Measurements from ENCODE around the gene BEST1. TPM values are rescaled to one million over a fixed set of nuclear protein-coding genes. Genes with fewer than 3 reads are reported as not detected.
"Not testable (repeated sequence)": the region's sequence is repeated elsewhere in the genome, so short reads cannot be mapped to it uniquely, and the experiment has no call there.

The BEST1 gene
- total RNA-seq, 8 experiments from 2014 or later = 2.5 to 10.7 (median 5.5) TPM

GRCh38 chr11:61940466-61940865, 9.7 kb upstream of the BEST1 start:
- in situ Hi-C loops (cut with MboI; ENCODE audit: low pct_unique_long_range_greater_than_20kb in 2 of 9, low sequenced_read_pairs in 9 of 9, unreplicated experiment in 9 of 9) = loop anchor here in 1 of 9 experiments (10.0 kb wide), 1 partner anchor 46 kb away; the partner anchor contains the start of gene FADS3
- Histone ChIP-seq H3K4me3 (no peak overlapping the region), H3K27ac (no peak overlapping the region), H3K4me1 (replicated peaks in 1 of 2) (no peaks in the 10 kb centered on the region)
- 44 to 100% (median 90%) methylated on average over 2 to 8 of the region's 10 CpGs for WGBS, 10 experiments
- ATAC-seq (replicated peaks in 6 of 8) = no peak

- Histone ChIP-seq H3K4me3 (no peak overlapping the region), H3K27ac (no peak overlapping the region), H3K4me1 (replicated peaks in 1 of 2) (peaks cover 24% of the 10 kb centered on the region in 2 donors)
- in situ Hi-C loops (cut with MboI; ENCODE audit: low pct_unique_long_range_greater_than_20kb in 2 of 9, low sequenced_read_pairs in 9 of 9, unreplicated experiment in 9 of 9) = loop anchor here in 2 of 9 experiments (5.0 to 10.0 kb wide), 2 partner anchors 48 to 50 kb away; partner anchors contain the start of gene FADS3 (in 1 of the 2)
- WGBS, 10 experiments = 76 to 91% (median 83%) methylated on average over 2 to 12 of the region's 13 CpGs; no CpG with 5 or more reads in 5 of the 10 experiments
- no peak for ATAC-seq (replicated peaks in 6 of 8)
These were observed 5.0 kb upstream of the BEST1 start for GRCh38 chr11:61945191-61945590.

GRCh38 chr11:61946894-61947293, 3.3 kb upstream of the BEST1 start:
- in situ Hi-C loops (cut with MboI; ENCODE audit: low pct_unique_long_range_greater_than_20kb in 2 of 9, low sequenced_read_pairs in 9 of 9, unreplicated experiment in 9 of 9) = loop anchor here in 2 of 9 experiments (5.0 to 10.0 kb wide), 2 partner anchors 50 to 52 kb away; partner anchors contain the start of gene FADS3 (in 1 of the 2)
- H3K27ac ChIP-seq = no peak overlapping the region

DNA sequence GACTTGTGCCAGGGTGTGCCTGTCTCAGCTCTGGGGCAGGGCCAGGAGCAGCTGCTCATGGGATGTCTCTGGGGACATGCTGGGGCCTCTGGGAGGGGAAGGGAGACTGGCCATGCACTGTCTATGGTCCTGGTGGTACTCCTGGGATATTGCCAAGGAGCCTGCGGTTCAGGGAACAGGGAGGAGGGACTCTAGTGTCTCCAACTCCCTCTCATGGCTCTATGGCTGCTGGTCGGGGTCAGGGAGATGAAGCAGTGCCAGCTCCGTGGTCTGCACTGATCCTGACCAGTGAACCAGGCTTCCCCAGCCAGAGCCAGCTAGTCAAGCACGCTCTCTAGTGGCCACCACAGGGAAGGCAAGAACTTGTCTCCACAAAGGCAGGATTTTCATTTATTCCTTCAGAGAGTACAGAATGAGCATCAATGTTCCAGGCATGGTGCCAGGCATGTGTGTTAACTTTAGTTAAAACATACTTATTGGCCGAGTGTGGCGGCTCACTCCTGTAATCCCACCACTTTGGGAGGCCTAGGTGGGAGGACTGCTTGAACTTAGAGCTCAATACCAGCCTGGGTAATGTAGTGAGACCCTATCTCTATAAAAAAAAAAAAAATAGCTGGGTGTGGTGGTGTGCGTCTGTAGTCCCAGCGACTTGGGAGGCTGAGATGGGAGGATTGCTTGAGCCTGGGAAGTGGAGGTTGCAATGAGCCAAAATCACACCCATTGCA, 2.5 kb upstream of the BEST1 start:
- ATAC-seq (replicated peaks in 6 of 8) = peak; percentile 27 to 78 (median 45)
- in situ Hi-C loops (cut with MboI; ENCODE audit: low pct_unique_long_range_greater_than_20kb in 2 of 9, low sequenced_read_pairs in 9 of 9, unreplicated experiment in 9 of 9) = loop anchor here in 2 of 9 experiments (5.0 to 10.0 kb wide), 2 partner anchors 50 to 53 kb away; partner anchors contain the start of gene FADS3 (in 1 of the 2)
- WGBS, 10 experiments = 0 to 60% (median 1%) methylated on average over 1 to 8 of the region's 8 CpGs; no CpG with 5 or more reads in 2 of the 10 experiments
- Histone ChIP-seq H3K27ac (peak overlapping the region in 1 of 2 donors; percentile 52), H3K4me1 (replicated peaks in 1 of 2) (peaks cover 39 to 41% of the 10 kb centered on the region in 2 donors), H3K4me3 (no peak overlapping the region)

More at GRCh38 chr11:61946894-61947293, 3.3 kb upstream of the BEST1 start:
- Histone ChIP-seq H3K4me3 (no peak overlapping the region), H3K4me1 (replicated peaks in 1 of 2) (peaks cover 39 to 41% of the 10 kb centered on the region in 2 donors)
- 58 to 100% (median 100%) methylated on average over 1 to 4 of the region's 5 CpGs; no CpG with 5 or more reads in 1 of the 10 experiments for WGBS, 10 experiments
- ATAC-seq (replicated peaks in 6 of 8) = no peak

GRCh38 chr11:61948505-61948904, 1.6 kb upstream of the BEST1 start:
- Histone ChIP-seq H3K4me3 (no peak overlapping the region), H3K27ac (peak overlapping the region; percentile 97 to 99), H3K4me1 (replicated peaks in 1 of 2) (peaks cover 39 to 41% of the 10 kb centered on the region in 2 donors)
- no peak for ATAC-seq (replicated peaks in 6 of 8)
- in situ Hi-C loops (cut with MboI; ENCODE audit: low pct_unique_long_range_greater_than_20kb in 2 of 9, low sequenced_read_pairs in 9 of 9, unreplicated experiment in 9 of 9) = loop anchor here in 2 of 9 experiments (5.0 to 10.0 kb wide), 2 partner anchors 51 to 54 kb away; partner anchors contain the start of gene FADS3 (in 1 of the 2)
- 14 to 100% (median 89%) methylated on average over 1 to 5 of the region's 7 CpGs; no CpG with 5 or more reads in 2 of the 10 experiments for WGBS, 10 experiments

- peak overlapping the region; percentile 97 to 99 for H3K27ac ChIP-seq
- in situ Hi-C loops (cut with MboI; ENCODE audit: low pct_unique_long_range_greater_than_20kb in 2 of 9, low sequenced_read_pairs in 9 of 9, unreplicated experiment in 9 of 9) = loop anchor here in 2 of 9 experiments (5.0 to 25.0 kb wide), 3 partner anchors 52 to 113 kb away; partner anchors contain the start of gene FADS3 (in 1 of the 2)
- WGBS, 10 experiments = 0 to 83% (median 20%) methylated on average over 1 to 7 of the region's 9 CpGs; no CpG with 5 or more reads in 3 of the 10 experiments
These were observed 749 bp upstream of the BEST1 start for GRCh38 chr11:61949169-61950034.

DNA sequence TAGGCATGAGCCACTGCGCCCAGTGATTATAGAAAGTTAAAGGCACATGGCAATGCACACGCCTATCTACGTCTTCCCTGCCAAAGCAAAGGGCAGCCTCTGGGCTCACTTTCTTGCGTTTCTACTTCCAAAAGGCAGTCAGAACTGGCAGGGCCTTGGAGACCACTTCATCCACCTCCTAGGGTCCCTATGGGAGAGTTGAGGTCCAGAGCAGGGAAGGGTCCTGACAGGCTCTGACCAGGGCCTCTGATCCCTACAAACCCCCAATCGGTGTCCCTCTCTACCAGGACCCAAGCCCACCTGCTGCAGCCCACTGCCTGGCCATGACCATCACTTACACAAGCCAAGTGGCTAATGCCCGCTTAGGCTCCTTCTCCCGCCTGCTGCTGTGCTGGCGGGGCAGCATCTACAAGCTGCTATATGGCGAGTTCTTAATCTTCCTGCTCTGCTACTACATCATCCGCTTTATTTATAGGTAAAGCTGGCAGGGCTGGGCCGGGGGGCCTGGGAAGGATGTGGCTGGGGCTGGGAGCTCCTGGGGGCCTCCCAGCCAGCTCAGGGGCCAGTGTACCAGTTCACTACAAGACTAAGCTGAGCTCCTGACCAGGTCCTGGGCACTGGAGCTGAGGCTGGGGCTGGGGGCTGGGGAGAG, 1.5 kb downstream of the BEST1 start:
- in situ Hi-C loops (cut with MboI; ENCODE audit: low pct_unique_long_range_greater_than_20kb in 2 of 9, low sequenced_read_pairs in 9 of 9, unreplicated experiment in 9 of 9) = loop anchor here in 1 of 9 experiments (25.0 kb wide), 1 partner anchor 111 kb away; no protein-coding TSS in a partner anchor
- Histone ChIP-seq H3K27ac (no peak overlapping the region), H3K4me1 (replicated peaks in 1 of 2) (peaks cover 52 to 53% of the 10 kb centered on the region in 2 donors), H3K4me3 (no peak overlapping the region)
- 80 to 100% (median 95%) methylated on average over 2 to 4 of the region's 11 CpGs; no CpG with 5 or more reads in 6 of the 10 experiments for whole genome bisulfite sequencing, 10 experiments
- ATAC-seq (replicated peaks in 6 of 8) = no peak

More at GRCh38 chr11:61949169-61950034, 749 bp upstream of the BEST1 start:
- H3K4me1 ChIP-seq (replicated peaks in 1 of 2) = peaks cover 39 to 44% of the 10 kb centered on the region in 2 donors
- ATAC-seq (replicated peaks in 6 of 8) = peak; percentile 79 to 95 (median 93)
- H3K4me3 ChIP-seq = peak overlapping the region in 2 of 5 donors; percentile 3

DNA sequence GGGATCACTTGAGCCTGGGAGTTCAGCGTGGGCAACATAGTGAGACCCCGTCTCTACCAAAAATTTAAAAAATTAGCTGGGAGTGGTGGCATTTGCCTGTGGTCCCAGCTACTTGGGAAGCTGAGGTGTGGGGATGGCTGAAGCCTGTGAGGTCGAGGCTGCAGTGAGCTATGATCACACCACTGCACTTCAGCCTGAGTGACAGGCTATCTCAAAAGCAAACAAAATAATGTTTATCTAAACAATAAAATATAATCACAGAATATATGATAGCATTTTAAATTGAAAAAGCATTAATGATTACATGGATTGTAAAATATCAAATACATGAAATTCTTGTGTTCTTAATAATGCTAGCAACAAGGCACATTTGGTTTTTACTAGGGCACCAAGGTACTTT, 2.7 kb downstream of the BEST1 start:
- WGBS, 10 experiments = 17 to 100% (median 81%) methylated on average over 1 to 3 of the region's 3 CpGs; no CpG with 5 or more reads in 4 of the 10 experiments
- Histone ChIP-seq H3K4me3 (no peak overlapping the region), H3K27ac (no peak overlapping the region), H3K4me1 (replicated peaks in 1 of 2) (peaks cover 46 to 47% of the 10 kb centered on the region in 2 donors)
- in situ Hi-C loops (cut with MboI; ENCODE audit: low pct_unique_long_range_greater_than_20kb in 2 of 9, low sequenced_read_pairs in 9 of 9, unreplicated experiment in 9 of 9) = loop anchor here in 1 of 9 experiments (25.0 kb wide), 1 partner anchor 109 kb away; no protein-coding TSS in a partner anchor
- ATAC-seq (replicated peaks in 6 of 8) = no peak

DNA sequence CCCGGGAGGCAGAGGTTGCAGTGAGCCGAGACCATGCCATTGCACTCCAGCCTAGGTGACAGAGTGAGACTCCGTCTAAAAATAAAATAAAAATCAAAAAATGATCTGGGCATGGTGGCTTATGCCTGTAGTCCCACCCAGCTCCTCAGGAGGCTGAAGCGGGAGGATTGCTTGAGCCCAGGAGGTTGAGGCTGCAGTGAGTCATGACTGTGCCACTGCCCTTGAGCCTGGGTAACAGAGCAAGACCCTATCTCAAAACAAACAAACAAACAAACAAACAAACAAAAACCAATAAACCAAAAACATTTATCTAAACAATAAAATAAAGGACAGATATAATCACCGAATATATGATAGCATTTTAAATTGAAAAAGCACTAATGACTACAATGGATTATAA, 3.5 kb downstream of the BEST1 start:
- peaks cover 41 to 43% of the 10 kb centered on the region in 2 donors for H3K4me1 ChIP-seq (replicated peaks in 1 of 2)
- ATAC-seq (replicated peaks in 6 of 8); H3K27ac ChIP-seq; H3K4me3 ChIP-seq: not testable (repeated sequence)
- 89 to 100% (median 97%) methylated on average over 1 to 5 of the region's 5 CpGs; no CpG with 5 or more reads in 1 of the 10 experiments for WGBS, 10 experiments
- in situ Hi-C loops (cut with MboI; ENCODE audit: low pct_unique_long_range_greater_than_20kb in 2 of 9, low sequenced_read_pairs in 9 of 9, unreplicated experiment in 9 of 9) = loop anchor here in 1 of 9 experiments (25.0 kb wide), 1 partner anchor 109 kb away; no protein-coding TSS in a partner anchor

DNA sequence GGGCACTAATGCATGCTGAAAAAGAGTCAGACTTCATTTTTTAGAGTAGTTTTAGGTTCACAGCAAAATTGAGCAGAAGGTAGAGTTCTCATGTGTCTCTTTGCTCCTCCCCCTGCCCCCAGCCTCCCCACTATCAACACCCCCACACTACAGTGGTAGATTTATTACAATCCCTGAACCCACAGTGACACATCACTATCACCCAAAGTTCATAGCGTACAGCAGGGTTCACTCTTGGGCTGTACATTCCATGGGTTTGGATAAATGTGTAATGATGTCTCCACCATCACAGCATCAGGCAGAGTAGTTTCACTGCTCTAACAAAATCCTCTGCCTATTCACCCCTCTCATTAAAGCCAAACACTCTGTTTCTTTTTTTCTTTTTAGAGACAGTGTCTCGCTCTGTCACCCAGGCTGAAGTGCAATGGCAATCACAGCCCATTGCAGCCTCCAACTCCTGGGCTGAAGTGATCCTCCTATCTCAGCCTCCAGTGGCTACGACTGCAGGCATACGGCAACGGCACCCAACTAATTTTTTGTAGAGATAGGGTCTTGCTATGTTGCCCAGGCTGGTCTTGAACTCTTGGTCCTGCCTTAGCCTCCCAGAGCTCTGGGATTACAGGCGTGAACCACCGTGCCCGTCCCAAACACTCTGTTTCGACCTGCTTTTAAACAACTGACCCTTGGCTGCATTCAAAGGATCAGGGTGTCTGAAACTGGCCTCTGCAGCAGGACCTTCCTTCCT, 4.1 kb downstream of the BEST1 start:
- Histone ChIP-seq H3K4me1 (replicated peaks in 1 of 2) (peaks cover 34 to 37% of the 10 kb centered on the region in 2 donors), H3K4me3 (no peak overlapping the region), H3K27ac (peak overlapping the region; percentile 46 to 54)
- in situ Hi-C loops (cut with MboI; ENCODE audit: low pct_unique_long_range_greater_than_20kb in 2 of 9, low sequenced_read_pairs in 9 of 9, unreplicated experiment in 9 of 9) = loop anchor here in 1 of 9 experiments (25.0 kb wide), 1 partner anchor 108 kb away; no protein-coding TSS in a partner anchor
- ATAC-seq (replicated peaks in 6 of 8) = no peak
- 60 to 100% (median 91%) methylated on average over 1 to 6 of the region's 9 CpGs; no CpG with 5 or more reads in 4 of the 10 experiments for WGBS, 10 experiments

DNA sequence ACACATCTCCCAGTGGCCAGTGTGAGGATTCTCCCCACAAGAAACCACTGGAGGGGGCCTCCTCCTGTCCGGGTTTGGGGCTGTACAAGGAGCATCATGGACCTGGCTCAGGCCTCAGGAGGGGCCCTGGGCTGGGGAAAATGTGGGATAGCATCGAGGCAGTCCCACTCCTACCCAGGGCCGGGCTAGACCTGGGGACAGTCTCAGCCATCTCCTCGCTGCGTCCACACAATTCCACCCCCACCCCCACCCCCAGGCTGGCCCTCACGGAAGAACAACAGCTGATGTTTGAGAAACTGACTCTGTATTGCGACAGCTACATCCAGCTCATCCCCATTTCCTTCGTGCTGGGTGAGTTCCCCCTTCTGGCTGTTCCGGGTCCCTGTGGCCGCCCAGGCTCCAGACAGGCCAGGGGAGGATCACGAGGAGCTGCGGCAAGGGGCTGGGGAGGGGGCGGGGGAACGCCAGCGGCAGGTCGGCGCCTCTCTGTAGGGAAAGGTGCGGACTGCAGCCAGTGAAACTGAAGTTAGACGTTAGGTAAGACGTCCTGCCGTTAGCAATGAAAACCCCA, 4.8 kb downstream of the BEST1 start:
- in situ Hi-C loops (cut with MboI; ENCODE audit: low pct_unique_long_range_greater_than_20kb in 2 of 9, low sequenced_read_pairs in 9 of 9, unreplicated experiment in 9 of 9) = loop anchor here in 1 of 9 experiments (25.0 kb wide), 1 partner anchor 107 kb away; no protein-coding TSS in a partner anchor
- peak; percentile 34 to 91 (median 86) for ATAC-seq (replicated peaks in 6 of 8)
- Histone ChIP-seq H3K4me3 (peak overlapping the region in 1 of 5 donors; percentile 19), H3K4me1 (replicated peaks in 1 of 2) (peaks cover 31 to 32% of the 10 kb centered on the region in 2 donors), H3K27ac (peak overlapping the region; percentile 46 to 54)
- no CpG with 5 or more reads among the region's 21 CpGs for WGBS, 10 experiments

All from motor neuron (in vitro differentiated cells).